Astrocyte (in vitro differentiated cells and primary cell): Measurements from ENCODE around the gene TTC33. TPM values are rescaled to one million over a fixed set of nuclear protein-coding genes. Genes with fewer than 3 reads are reported as not detected.
A peak's percentile ranks its signal among the peaks of the same experiment; 100 is the strongest.

Experiments
- DNase-seq: peaks from one replicate; pipeline ENCODE4 v3.0.0-alpha.2; 2010; ENCODE audit warnings: low read depth
- FAIRE-seq: peaks from 2 replicates; lab custom pipeline; 2011; peaks lifted over from hg19 to GRCh38; lab: Jason Lieb, UNC
- H2AFZ ChIP-seq: 2 replicates; pipeline ENCODE4 v1.6.0; 2012; ENCODE audit warnings: low read depth, low read length, inconsistent platforms
- H3K27ac ChIP-seq: 2 replicates; pipeline ENCODE4 v1.5.1; 2011; ENCODE audit warnings: low read depth, low read length, inconsistent platforms
- H3K27me3 ChIP-seq: 2 replicates; pipeline ENCODE4 v1.6.0; 2011; ENCODE audit warnings: low read length, inconsistent platforms; ENCODE audit not compliant: insufficient read depth
- H3K36me3 ChIP-seq: 2 replicates; pipeline ENCODE4 v1.5.1; 2011; ENCODE audit warnings: low read length, inconsistent platforms; ENCODE audit not compliant: insufficient read depth
- H3K4me1 ChIP-seq: 2 replicates; pipeline ENCODE4 v1.5.1; 2011; ENCODE audit warnings: low read length, inconsistent platforms; ENCODE audit not compliant: insufficient read depth
- H3K4me2 ChIP-seq: 2 replicates; pipeline ENCODE4 v1.6.0; 2012; ENCODE audit warnings: low read length, inconsistent platforms
- H3K4me3 ChIP-seq: 2 replicates; pipeline ENCODE4 v1.5.1; 2011; ENCODE audit warnings: low read depth, mild to moderate bottlenecking, low read length, inconsistent platforms; ENCODE audit not compliant: insufficient read depth
- H3K79me2 ChIP-seq: 2 replicates; pipeline ENCODE4 v1.6.0; 2012; ENCODE audit warnings: mild to moderate bottlenecking, low read length, inconsistent platforms; ENCODE audit not compliant: insufficient read depth
- H3K9ac ChIP-seq: 2 replicates; pipeline ENCODE4 v1.6.0; 2012; ENCODE audit warnings: mild to moderate bottlenecking, low read length, inconsistent platforms
- H3K9me3 ChIP-seq: 2 replicates; pipeline ENCODE4 v1.5.1; 2012; ENCODE audit warnings: low read depth, mild to moderate bottlenecking, low read length, inconsistent platforms; ENCODE audit not compliant: insufficient read depth
- H4K20me1 ChIP-seq: 2 replicates; pipeline ENCODE4 v1.6.0; 2012; ENCODE audit warnings: low read length, inconsistent platforms; ENCODE audit not compliant: insufficient read depth
- H3K27ac Mint-ChIP-seq: one replicate; pipeline ENCODE4 v1.8.0; 2021; ENCODE audit warnings: mild to moderate bottlenecking, mixed read lengths; ENCODE audit not compliant: unreplicated experiment
- H3K27me3 Mint-ChIP-seq: one replicate; pipeline ENCODE4 v1.8.0; 2021; ENCODE audit warnings: low read depth, mixed read lengths; ENCODE audit not compliant: unreplicated experiment
- H3K36me3 Mint-ChIP-seq: one replicate; pipeline ENCODE4 v1.8.0; 2021; ENCODE audit warnings: low read depth, mixed read lengths; ENCODE audit not compliant: unreplicated experiment
- H3K4me1 Mint-ChIP-seq: one replicate; pipeline ENCODE4 v1.8.0; 2021; ENCODE audit warnings: low read depth, mixed read lengths; ENCODE audit not compliant: unreplicated experiment
- H3K4me3 Mint-ChIP-seq: one replicate; pipeline ENCODE4 v1.8.0; 2021; ENCODE audit warnings: mild to moderate bottlenecking, moderate library complexity, mixed read lengths; ENCODE audit not compliant: unreplicated experiment
- H3K9me3 Mint-ChIP-seq: one replicate; pipeline ENCODE4 v1.8.0; 2021; ENCODE audit warnings: mild to moderate bottlenecking, mixed read lengths; ENCODE audit not compliant: unreplicated experiment
- EZH2 ChIP-seq: IDR thresholded peaks from 2 replicates; pipeline ENCODE4 v1.6.1; 2012; ENCODE audit warnings: mild to moderate bottlenecking, low read length, inconsistent platforms; ENCODE audit not compliant: insufficient read depth
- total RNA-seq: library from RNA; stranded (reverse); gene quantifications from 2 replicates; pipeline ENCODE4 v1.2.1, GENCODE V29; 2021
- TF ChIP-seq, protein P1 (sequence below): IDR thresholded peaks from 2 replicates; pipeline ENCODE4 v1.5.1; 2011; ENCODE audit warnings: low read depth, mild to moderate bottlenecking, inconsistent platforms, low read length, moderate library complexity; ENCODE audit not compliant: insufficient read depth

TTC33 gene
- total RNA-seq, 1 donor from 2014 or later: 13.3 TPM

GRCh38 chr5:40720069-40720468 lies 35.7 kb downstream of the TTC33 start:
- FAIRE-seq (no peak), DNase-seq (no peak)
- Histone ChIP-seq H3K79me2 (no peaks in the 10 kb centered on the region), H3K36me3 (no peaks in the 10 kb centered on the region), H3K27me3 (no peaks in the 10 kb centered on the region), H3K27ac (no peak overlapping the region), H3K4me2 (no peak overlapping the region), H3K4me1 (peaks cover 2% of the 10 kb centered on the region), H3K9me3 (peaks cover 5% of the 10 kb centered on the region), H2AFZ (no peak overlapping the region), H3K4me3 (no peak overlapping the region), H3K9ac (no peak overlapping the region), H4K20me1 (no peaks in the 10 kb centered on the region)
- Mint-ChIP-seq H3K4me1 (peaks cover 5% of the 10 kb centered on the region), H3K27ac (no peak overlapping the region), H3K4me3 (no peak overlapping the region), H3K9me3 (peaks cover 12% of the 10 kb centered on the region), H3K36me3 (peaks cover 17% of the 10 kb centered on the region), H3K27me3 (no peaks in the 10 kb centered on the region)
- TF ChIP-seq EZH2: no peak
- TF ChIP-seq, protein P1, sequence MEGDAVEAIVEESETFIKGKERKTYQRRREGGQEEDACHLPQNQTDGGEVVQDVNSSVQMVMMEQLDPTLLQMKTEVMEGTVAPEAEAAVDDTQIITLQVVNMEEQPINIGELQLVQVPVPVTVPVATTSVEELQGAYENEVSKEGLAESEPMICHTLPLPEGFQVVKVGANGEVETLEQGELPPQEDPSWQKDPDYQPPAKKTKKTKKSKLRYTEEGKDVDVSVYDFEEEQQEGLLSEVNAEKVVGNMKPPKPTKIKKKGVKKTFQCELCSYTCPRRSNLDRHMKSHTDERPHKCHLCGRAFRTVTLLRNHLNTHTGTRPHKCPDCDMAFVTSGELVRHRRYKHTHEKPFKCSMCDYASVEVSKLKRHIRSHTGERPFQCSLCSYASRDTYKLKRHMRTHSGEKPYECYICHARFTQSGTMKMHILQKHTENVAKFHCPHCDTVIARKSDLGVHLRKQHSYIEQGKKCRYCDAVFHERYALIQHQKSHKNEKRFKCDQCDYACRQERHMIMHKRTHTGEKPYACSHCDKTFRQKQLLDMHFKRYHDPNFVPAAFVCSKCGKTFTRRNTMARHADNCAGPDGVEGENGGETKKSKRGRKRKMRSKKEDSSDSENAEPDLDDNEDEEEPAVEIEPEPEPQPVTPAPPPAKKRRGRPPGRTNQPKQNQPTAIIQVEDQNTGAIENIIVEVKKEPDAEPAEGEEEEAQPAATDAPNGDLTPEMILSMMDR: no peak

- Mint-ChIP-seq H3K27me3 (no peaks in the 10 kb centered on the region), H3K27ac (peak overlapping the region; percentile 41), H3K9me3 (peaks cover 12% of the 10 kb centered on the region), H3K4me1 (peaks cover 5% of the 10 kb centered on the region), H3K36me3 (peaks cover 13% of the 10 kb centered on the region), H3K4me3 (no peak overlapping the region)
- no peak for FAIRE-seq
- Histone ChIP-seq H3K27me3 (no peaks in the 10 kb centered on the region), H3K4me1 (peaks cover 2% of the 10 kb centered on the region), H3K4me3 (no peak overlapping the region), H3K4me2 (peak overlapping the region; percentile 31), H2AFZ (no peak overlapping the region), H3K27ac (no peak overlapping the region), H3K79me2 (no peaks in the 10 kb centered on the region), H3K36me3 (no peaks in the 10 kb centered on the region), H3K9ac (no peak overlapping the region), H4K20me1 (no peaks in the 10 kb centered on the region), H3K9me3 (peaks cover 5% of the 10 kb centered on the region)
- TF ChIP-seq, protein P1: no peak
- peak; percentile 74 for DNase-seq
Observed at GRCh38 chr5:40717281-40717680, 38.5 kb downstream of the TTC33 start.

DNA sequence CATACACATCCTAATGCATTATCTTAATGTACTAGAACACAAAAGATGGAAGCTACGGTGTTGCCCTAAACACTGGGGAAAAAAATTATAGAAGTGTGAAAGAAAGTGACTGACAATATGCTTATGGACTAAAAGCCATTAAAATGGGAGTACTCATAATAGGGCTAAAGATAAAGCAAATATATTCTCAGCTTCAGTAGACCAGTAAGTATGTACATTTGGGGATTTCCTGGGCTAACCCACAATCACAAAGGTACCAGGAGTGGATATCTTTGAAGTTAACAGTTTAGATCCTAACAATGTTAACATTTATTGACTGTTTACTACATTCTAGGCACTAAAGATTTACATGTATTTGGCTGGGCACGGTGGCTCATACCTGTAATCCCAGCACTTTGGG lies 39.2 kb downstream of the TTC33 start:
- H3K36me3 Mint-ChIP-seq: peaks cover 11% of the 10 kb centered on the region
- H3K27ac Mint-ChIP-seq: no peak overlapping the region
- H3K9me3 ChIP-seq: peaks cover 5% of the 10 kb centered on the region
- no peak for TF ChIP-seq EZH2
- H3K27me3 ChIP-seq: no peaks in the 10 kb centered on the region
- H3K9ac ChIP-seq: no peak overlapping the region
- no peak overlapping the region for H3K4me2 ChIP-seq
- H3K4me3 ChIP-seq: no peak overlapping the region
- H3K79me2 ChIP-seq: no peaks in the 10 kb centered on the region
- H3K36me3 ChIP-seq: no peaks in the 10 kb centered on the region
- H3K9me3 Mint-ChIP-seq: peaks cover 11% of the 10 kb centered on the region
- no peak overlapping the region for H3K27ac ChIP-seq
- no peaks in the 10 kb centered on the region for H4K20me1 ChIP-seq
- H3K4me1 ChIP-seq: peaks cover 2% of the 10 kb centered on the region
- peaks cover 6% of the 10 kb centered on the region for H3K4me1 Mint-ChIP-seq
- DNase-seq (no peak), FAIRE-seq (peak; percentile 37)
- no peaks in the 10 kb centered on the region for H3K27me3 Mint-ChIP-seq
- no peak overlapping the region for H3K4me3 Mint-ChIP-seq
- no peak overlapping the region for H2AFZ ChIP-seq
